GM12864 (cell line): ENCODE data around the gene RCCD1.
"Not testable (repeated sequence)": the region's sequence is repeated elsewhere in the genome, so short reads cannot be mapped to it uniquely, and the experiment has no call there.

ENCODE experiments used
- DNase-seq: peaks from one replicate; pipeline ENCODE4 v3.0.0-alpha.2; 2011; ENCODE audit warnings: low read depth
- H3K4me3 ChIP-seq: 2 replicates; pipeline ENCODE4 v1.5.1; 2011; ENCODE audit warnings: mild to moderate bottlenecking, low read depth, low read length, control low read depth
- TF ChIP-seq, protein P1 (sequence below): IDR thresholded peaks from 2 replicates; pipeline ENCODE4 v1.5.1; 2011; ENCODE audit warnings: low read depth, mild to moderate bottlenecking, moderate library complexity, low read length, control low read depth, inconsistent platforms; ENCODE audit errors: missing control alignments

The RCCD1 gene, protein sequence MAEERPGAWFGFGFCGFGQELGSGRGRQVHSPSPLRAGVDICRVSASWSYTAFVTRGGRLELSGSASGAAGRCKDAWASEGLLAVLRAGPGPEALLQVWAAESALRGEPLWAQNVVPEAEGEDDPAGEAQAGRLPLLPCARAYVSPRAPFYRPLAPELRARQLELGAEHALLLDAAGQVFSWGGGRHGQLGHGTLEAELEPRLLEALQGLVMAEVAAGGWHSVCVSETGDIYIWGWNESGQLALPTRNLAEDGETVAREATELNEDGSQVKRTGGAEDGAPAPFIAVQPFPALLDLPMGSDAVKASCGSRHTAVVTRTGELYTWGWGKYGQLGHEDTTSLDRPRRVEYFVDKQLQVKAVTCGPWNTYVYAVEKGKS

DNA sequence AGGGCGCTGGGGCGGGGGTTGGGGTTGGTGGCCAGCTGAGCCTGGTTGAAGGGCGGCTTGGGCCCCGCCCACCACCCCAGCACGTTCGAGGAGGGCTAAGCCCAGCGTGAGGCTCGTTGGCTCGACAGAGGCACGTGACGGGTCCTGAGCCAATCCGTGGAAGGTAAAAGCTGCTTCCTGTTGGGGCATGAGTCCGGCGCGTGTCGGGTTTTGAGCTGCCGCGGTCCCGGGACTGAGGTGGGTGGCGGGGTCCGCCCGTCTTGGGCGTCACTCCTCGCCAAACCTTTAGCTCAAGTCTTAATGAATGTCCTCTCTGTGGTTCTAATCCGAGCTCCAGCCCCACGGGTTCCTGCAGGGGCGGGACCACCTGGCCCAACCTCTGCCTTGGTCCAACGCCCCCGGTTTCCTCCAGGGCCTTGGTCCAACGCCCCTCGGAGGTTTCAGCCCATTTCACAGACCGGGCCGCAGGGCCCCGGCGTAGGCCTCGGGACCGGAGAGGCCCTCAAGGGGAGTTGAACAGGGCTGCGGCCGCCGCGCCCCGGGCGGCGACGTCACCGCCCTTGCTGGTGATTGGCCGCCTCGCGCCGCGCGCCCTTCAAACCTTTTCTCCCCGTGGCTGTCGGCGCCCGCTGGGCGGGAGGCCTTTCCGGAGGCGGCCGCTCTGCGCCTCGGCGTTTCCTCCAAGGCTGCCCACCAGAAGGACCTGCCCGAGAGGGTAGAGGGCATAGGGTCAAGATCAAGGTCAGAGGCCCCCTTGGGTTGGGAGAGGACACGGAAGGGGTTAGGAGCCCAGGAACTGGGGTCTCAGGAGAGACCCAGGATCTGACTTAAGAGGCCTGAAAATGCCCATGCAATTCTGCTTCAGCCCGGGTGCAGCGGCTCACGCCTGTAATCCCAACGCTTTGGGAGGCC lies at the start of gene RCCD1:
Gene RCCD1 (plus strand): TSS at position 173 of the 912 bp plus-strand sequence. CDS start 1,851 bp downstream, outside the sequence.
- TF ChIP-seq, protein P1, sequence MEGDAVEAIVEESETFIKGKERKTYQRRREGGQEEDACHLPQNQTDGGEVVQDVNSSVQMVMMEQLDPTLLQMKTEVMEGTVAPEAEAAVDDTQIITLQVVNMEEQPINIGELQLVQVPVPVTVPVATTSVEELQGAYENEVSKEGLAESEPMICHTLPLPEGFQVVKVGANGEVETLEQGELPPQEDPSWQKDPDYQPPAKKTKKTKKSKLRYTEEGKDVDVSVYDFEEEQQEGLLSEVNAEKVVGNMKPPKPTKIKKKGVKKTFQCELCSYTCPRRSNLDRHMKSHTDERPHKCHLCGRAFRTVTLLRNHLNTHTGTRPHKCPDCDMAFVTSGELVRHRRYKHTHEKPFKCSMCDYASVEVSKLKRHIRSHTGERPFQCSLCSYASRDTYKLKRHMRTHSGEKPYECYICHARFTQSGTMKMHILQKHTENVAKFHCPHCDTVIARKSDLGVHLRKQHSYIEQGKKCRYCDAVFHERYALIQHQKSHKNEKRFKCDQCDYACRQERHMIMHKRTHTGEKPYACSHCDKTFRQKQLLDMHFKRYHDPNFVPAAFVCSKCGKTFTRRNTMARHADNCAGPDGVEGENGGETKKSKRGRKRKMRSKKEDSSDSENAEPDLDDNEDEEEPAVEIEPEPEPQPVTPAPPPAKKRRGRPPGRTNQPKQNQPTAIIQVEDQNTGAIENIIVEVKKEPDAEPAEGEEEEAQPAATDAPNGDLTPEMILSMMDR, result no peak
- DNase-seq, result peak; percentile 89

DNA sequence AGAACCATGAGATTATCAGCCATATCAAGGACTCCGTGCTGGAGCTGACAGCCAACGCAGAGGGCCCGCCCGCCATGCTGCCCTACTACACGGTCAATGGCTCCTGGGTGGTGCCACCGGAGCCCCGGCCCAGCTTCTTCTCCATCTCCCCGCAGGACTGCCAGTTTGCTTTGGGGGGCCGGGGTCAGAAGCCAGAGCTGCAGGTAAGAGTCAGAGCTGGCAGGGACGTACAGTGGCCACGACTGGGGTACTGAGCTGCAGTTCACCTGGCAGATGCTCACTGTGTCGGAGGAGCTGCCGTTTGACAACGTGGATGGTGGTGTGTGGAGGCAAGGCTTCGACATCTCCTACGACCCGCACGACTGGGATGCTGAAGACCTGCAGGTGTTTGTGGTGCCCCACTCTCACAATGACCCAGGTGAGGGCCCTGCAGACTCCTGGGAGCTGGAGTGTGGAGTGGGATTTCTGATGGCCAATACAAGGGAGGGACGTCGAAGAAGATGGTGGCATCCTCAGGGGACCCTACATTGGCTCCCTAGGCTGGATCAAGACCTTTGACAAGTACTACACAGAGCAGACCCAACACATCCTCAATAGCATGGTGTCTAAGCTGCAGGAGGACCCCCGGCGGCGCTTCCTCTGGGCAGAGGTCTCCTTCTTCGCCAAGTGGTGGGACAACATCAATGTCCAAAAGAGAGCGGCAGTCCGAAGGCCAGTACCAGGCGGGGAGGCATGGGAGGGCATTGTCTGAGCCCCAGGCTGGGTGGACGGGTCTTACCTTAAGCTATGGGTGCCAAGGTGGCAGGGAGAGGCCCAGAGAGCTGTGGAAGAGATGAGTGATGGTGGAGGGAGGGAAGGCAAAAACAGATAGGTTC lies 49.1 kb upstream of the RCCD1 start:
- no peak for DNase-seq

More for the DNA sequence above, at the start of gene RCCD1:
- H3K4me3 ChIP-seq, result peak within 1 kb of the TSS; percentile 96

DNA sequence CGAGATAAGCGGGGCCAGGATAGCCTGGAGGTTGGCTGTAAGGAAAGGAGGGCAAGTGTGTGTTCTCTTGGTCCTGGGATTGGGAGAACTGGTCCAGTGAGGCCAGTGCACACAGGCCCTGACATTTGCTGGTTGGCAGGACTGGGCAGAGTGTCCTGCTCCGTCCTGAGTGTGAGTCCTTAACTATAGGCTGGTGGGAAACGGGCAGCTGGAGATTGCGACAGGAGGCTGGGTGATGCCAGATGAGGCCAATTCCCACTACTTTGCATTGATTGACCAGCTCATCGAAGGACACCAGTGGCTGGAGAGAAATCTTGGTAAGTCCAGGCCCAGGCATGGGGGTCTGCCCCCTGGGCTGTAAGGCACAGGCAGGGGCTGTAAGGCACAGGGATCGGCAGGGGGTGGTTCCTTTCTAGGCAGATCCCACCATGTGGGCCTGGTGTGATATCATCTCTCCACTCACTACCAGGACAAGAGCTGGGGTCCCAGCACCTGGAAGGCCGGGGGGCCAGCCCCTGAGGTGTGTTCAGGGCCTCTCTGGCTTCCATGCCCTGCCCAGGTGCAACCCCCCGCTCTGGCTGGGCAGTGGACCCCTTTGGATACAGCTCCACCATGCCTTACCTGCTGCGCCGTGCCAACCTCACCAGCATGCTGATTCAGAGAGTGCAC lies 48.4 kb upstream of the RCCD1 start:
- no peak overlapping the region for H3K4me3 ChIP-seq
- no peak for DNase-seq
- TF ChIP-seq, protein P1, result no peak

More for the DNA sequence above, 49.1 kb upstream of the RCCD1 start:
- TF ChIP-seq, protein P1, result no peak
- no peak overlapping the region for H3K4me3 ChIP-seq

DNA sequence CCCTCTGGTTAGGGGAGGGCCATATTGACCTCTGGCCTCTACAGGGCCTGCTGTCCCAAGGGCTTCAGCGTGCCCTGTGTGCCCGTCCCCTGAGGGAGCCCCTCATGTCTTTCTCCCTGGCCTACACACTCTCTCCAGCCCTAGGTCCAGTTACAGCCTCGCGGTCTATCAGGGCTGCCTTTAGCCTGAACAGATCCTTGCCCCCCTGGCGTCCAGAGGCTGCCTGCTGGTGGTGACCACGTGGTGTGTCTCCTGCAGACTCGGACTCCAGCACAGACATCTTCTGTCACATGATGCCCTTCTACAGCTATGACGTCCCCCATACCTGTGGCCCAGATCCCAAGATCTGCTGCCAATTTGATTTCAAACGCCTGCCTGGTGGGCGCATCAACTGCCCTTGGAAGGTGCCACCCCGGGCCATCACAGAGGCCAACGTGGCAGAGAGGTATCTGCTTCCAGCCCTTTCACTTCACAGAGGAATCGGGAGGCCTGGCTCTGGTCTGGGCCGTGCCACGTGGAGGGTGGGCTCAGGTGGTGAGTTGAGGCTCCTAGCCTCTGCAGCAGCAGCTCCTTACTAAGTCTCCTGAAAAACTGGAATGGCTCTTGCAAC lies 47.5 kb upstream of the RCCD1 start:
- no peak overlapping the region for H3K4me3 ChIP-seq
- TF ChIP-seq, protein P1, result no peak
- no peak for DNase-seq

DNA sequence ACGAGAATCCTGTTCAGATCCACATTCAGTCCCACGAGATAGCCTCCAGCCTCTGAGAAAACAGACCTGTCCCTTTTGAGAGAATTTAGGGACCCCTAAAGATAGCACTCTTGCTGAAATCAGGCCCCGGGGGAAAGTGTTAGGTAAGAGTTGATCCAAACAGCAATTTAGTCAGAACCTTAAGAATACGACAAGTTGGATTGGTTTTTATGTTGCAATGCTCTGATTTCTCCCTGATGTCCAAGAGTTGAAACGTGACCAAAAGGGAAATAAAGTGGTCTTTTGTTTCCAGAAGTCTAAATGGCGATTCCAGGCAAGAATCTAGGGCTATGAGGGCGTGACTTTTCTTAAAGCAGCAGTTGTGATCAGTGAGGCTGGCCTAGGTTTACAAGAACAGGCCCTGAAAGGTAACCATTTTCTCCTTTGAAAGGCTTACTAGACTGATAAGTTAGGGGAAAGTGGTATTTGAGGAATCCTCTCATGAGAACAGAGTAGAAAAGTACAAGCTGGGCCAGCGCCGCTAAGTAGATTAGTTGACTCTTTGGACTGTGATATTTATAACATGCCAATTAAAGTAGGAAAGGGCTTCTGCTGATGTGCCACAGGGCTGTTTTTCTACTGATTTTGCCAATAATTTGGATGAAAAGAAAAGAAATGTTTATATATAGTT lies 46.7 kb upstream of the RCCD1 start:
- TF ChIP-seq, protein P1, result no peak
- H3K4me3 ChIP-seq, result no peak overlapping the region
- DNase-seq, result no peak

DNA sequence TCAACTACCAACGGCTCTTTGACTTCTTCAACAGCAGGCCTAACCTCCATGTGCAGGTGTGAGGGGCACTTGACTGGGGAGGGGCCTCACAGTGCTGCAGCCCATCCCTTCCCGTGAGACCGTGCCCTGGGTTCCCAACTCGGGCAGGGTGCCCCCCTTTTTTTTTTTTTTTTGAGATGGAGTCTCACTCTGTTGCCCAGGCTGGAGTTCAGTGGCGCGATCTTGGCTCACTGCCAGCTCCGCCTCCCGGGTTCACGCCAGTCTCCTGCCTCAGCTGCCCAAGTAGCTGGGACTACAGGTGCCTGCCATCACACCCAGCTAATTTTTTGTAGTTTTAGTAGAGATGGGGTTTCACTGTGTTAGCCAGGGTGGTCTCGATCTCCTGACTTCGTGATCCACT lies 45.2 kb upstream of the RCCD1 start:
- not testable (repeated sequence) for DNase-seq, H3K4me3 ChIP-seq
